Mucosa of gallbladder (tissue), 1 donor: ENCODE results near the gene TUBGCP3. TPM values are rescaled to one million over a fixed set of nuclear protein-coding genes. Genes with fewer than 3 reads are reported as not detected.
"Not testable (repeated sequence)": the region's sequence is repeated elsewhere in the genome, so short reads cannot be mapped to it uniquely, and the experiment has no call there.

Experiments used
- DNase-seq: peaks from one replicate; pipeline ENCODE4 v3.0.0-alpha.2; 2020; ENCODE audit warnings: low spot score
- total RNA-seq: library from RNA; stranded (reverse); gene quantifications from one replicate; pipeline ENCODE4 v1.2.1, GENCODE V29; 2021
- donor health status: DM: no; HTN: no; CAD: no.

TUBGCP3 gene
- total RNA-seq: 27.2 TPM

- peak; percentile 82 for DNase-seq
These were observed at the start of gene TUBGCP3 for GRCh38 chr13:112587764-112588489. TSS of gene TUBGCP3 (minus strand) at chr13:112588153. CDS start at chr13:112587980, 173 bp downstream.

GRCh38 chr13:112637017-112637801, 49.3 kb upstream of the TUBGCP3 start:
- no peak for DNase-seq

GRCh38 chr13:112636401-112636975, 48.5 kb upstream of the TUBGCP3 start:
- no peak for DNase-seq

GRCh38 chr13:112635323-112635722, 47.4 kb upstream of the TUBGCP3 start:
- no peak for DNase-seq

GRCh38 chr13:112634102-112634501, 46.1 kb upstream of the TUBGCP3 start:
- no peak for DNase-seq

GRCh38 chr13:112630226-112630625, 42.3 kb upstream of the TUBGCP3 start:
- DNase-seq: not testable (repeated sequence)

- DNase-seq: no peak
These were observed 41.2 kb upstream of the TUBGCP3 start for GRCh38 chr13:112629161-112629560.

DNA sequence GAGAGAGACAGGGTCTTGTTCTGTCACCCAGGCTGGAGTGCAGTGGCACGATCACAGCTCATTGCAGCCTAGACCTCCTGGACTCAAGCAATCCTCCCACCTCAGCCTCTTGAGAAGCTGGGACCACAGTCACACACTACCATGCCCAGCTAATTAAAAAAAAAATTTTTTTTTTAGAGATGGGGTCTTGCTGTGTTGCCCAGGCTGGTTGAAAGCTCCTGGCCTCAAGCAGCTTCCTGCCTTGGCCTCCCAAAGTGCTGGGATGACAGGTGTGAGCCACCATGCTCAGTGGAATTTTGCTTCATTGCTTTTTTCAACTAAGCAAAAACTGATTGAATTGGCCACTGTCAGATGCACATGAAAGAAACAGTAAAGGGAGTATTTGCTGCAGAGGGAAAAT, 39.7 kb upstream of the TUBGCP3 start:
- not testable (repeated sequence) for DNase-seq

DNA sequence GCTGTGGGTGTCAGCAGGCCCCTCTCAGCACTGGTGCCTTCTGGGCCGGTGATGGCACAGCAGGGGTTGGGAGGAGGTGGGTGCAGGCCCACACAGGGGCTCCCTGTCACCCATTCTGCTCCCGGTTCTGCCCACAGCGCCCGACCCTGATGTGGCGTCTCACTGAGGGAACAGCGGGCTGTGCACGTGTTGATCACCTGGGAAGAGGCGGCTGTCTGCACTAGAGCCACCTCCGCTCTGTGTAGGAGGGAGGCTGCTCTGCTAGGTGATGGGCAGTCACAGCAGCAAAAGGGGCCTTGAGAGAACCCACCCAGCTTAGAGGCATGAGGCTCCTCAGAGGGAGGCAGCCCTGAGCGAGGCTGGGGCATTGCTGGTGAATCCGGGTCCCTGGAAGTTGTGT, 39.2 kb upstream of the TUBGCP3 start:
- DNase-seq: no peak

- DNase-seq: no peak
These were observed 38.8 kb upstream of the TUBGCP3 start for GRCh38 chr13:112626761-112627160.

GRCh38 chr13:112626124-112626523, 38.2 kb upstream of the TUBGCP3 start:
- no peak for DNase-seq

GRCh38 chr13:112625698-112626097, 37.7 kb upstream of the TUBGCP3 start:
- DNase-seq: no peak

- DNase-seq: no peak
These were observed 36.9 kb upstream of the TUBGCP3 start for GRCh38 chr13:112624602-112625430.

DNA sequence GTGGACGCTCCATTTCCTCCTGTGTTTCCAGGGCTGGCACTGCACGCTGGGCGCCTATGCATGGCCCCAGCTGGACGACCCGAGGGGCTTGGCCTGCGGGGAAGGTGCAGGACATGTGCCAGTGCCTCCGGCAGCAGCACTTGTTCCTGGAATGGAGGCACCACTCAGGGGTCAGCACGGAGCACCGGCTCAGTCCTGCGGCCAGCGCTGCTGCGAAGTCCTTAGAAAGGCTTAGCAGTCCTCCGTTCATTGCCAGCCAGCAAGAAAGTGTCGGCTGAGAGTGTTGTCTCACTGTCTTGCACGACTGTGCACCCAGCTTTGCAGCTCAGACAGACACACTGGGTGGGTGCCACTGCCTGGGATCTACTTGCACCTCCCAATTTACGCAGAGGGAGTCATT, 36.1 kb upstream of the TUBGCP3 start:
- DNase-seq: no peak

- no peak for DNase-seq
These were observed 35.2 kb upstream of the TUBGCP3 start for GRCh38 chr13:112623051-112623711.

DNA sequence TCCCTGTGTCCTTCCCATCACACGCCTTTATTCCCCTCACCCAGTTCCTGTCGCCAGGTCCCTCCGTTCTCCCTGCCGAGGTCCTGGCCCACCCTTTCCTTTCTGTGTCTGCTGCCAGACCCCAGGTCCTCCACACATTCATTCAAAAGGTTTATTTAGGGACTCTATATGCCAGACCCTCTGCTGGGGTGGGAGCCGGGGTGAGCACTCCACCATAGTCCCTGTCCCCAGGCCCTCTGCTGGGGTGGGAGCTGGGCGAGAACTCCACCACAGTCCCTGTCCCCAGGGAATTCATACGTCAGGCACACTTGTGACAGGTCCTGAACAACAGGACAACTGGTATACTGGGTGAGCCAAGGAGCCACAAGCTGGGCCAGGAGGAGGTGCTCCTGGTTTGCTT, 34.4 kb upstream of the TUBGCP3 start:
- no peak for DNase-seq

DNA sequence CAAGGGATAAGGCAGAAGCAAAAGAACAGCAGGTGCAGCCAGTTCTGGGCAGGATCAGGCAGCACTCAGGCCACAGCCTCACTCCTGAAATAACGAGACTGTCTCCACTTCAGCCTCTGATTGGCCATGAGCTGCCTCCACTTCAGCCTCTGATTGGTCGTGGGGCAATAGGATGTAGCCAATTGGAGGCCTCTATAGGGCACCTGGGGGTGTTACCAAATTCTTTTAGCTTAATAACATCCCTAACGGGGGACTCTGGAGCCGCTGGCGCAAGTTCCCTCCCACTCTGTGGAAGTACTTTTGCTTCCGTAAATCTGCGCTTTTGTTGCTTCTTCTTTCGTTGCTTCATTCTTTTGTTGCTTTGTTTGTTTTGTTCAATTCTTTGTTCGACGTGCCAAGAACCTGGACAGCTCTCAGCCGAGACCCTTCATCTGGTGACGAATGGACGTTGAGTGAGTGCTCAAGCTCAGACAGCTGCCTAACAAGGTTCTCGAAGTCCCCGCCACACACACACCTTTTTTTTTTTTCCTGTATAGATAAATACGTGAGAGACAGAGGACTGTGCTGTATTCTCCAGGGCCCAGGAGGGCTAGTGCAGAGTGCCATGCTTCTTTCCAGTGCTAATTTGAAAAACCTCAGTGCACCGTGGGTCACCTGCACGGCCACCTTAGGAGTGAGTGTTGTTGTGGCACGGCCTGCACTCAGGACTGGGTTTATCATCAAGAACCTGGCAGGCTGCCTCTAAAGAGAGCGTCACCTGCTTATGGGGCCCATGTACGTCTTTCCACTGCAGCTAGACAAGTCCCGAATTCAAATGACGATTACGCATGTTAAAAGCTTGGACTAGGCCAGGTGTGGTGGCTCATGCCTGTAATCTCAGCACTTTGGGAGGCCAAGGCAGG, 32.0 kb upstream of the TUBGCP3 start:
- no peak for DNase-seq

DNA sequence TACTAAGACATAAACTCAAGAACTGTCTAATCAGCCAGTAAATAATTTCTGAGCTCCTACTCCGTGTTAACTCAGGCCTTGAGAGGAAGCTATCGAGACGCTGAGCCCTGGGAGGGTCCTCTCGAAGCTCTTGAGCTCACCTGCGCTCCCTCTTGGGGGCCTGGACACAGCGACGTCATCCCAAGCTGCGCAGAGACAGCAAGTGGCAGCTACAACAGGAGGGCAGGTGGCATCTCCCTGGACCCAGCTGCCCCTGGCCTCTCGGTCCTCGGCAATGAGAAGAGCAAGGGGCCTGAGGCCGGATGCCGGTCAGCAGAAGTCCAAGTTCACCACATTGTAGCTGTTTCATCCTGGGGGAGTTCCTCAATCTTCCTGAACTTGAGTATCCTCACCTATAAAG, 30.5 kb upstream of the TUBGCP3 start:
- no peak for DNase-seq

- no peak for DNase-seq
These were observed 29.9 kb upstream of the TUBGCP3 start for GRCh38 chr13:112617754-112618375.
